Suprapubic skin (tissue), 4 donors: ENCODE results near the gene LIMA1.

Source experiments
- EP300 ChIP-seq: sonication (generic); formaldehyde crosslinking; IDR thresholded peaks from one replicate; pipeline ENCODE4 v1.6.1; 2017; ENCODE audit warnings: antibody characterized with exemption
- POLR2A ChIP-seq, 2 donors: fragments of 450-650 bp; IDR thresholded peaks; one replicate each; pipeline ENCODE4 v1.6.1; 2017; ENCODE audit warnings: antibody characterized with exemption in 2 of 2, mild to moderate bottlenecking in 2 of 2, moderate library complexity in 2 of 2
- POLR2AphosphoS5 ChIP-seq, 3 donors: sonication (generic); formaldehyde crosslinking; IDR thresholded peaks; one replicate each; pipeline ENCODE4 v1.6.1; 2017; ENCODE audit warnings: antibody characterized with exemption in 3 of 3
- TF ChIP-seq, protein P1 (sequence below), 2 donors: fragments of 200-600 bp in 1 of 2; fragments of 450-650 bp in 1 of 2; sonication (generic) in 1 of 2; IDR thresholded peaks; one replicate each; pipeline ENCODE4 v1.5.1; 2016 to 2019; ENCODE audit warnings: antibody characterized with exemption in 2 of 2, mild to moderate bottlenecking in 1 of 2, moderate library complexity in 1 of 2

DNA sequence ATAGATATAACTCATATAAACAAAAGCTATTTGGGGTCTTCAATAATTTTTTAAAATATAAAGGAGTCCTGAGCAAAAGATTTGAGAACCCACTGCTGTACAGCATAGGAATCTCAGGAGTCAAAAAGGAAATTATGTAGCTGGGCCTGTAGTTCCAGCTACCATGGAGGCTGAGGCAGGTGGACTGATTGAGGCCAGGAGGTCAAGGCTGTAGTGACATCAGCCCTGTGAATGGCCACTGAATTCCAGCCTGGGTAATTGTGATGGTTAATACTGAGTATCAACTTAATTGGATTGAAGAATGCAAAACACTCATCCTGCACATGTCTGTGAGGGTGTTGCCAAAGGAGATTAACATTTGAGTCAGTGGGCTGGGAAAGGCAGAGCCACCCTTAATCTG is 126.7 kb downstream of the LIMA1 start:
- TF ChIP-seq, protein P1, sequence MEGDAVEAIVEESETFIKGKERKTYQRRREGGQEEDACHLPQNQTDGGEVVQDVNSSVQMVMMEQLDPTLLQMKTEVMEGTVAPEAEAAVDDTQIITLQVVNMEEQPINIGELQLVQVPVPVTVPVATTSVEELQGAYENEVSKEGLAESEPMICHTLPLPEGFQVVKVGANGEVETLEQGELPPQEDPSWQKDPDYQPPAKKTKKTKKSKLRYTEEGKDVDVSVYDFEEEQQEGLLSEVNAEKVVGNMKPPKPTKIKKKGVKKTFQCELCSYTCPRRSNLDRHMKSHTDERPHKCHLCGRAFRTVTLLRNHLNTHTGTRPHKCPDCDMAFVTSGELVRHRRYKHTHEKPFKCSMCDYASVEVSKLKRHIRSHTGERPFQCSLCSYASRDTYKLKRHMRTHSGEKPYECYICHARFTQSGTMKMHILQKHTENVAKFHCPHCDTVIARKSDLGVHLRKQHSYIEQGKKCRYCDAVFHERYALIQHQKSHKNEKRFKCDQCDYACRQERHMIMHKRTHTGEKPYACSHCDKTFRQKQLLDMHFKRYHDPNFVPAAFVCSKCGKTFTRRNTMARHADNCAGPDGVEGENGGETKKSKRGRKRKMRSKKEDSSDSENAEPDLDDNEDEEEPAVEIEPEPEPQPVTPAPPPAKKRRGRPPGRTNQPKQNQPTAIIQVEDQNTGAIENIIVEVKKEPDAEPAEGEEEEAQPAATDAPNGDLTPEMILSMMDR (IDR thresholded peaks at IDR 0.05) = no peak
- TF ChIP-seq POLR2A (IDR thresholded peaks at IDR 0.05) (no peak), POLR2AphosphoS5 (IDR thresholded peaks at IDR 0.05) (no peak), EP300 (no peak)
